Chondrocyte (in vitro differentiated cells): ENCODE measurements around the gene B3GAT3. TPM values are rescaled to one million over a fixed set of nuclear protein-coding genes. Genes with fewer than 3 reads are reported as not detected.

ENCODE experiments used
- DNase-seq: peaks from one replicate; pipeline ENCODE4 v3.0.0; 2021; ENCODE audit warnings: mixed read lengths, low spot score
- H3K27ac Mint-ChIP-seq: one replicate; pipeline ENCODE4 v1.8.0; 2021; ENCODE audit warnings: mild to moderate bottlenecking, moderate library complexity, mixed read lengths; ENCODE audit not compliant: unreplicated experiment
- H3K27me3 Mint-ChIP-seq: 2 replicates; pipeline ENCODE4 v1.8.0; 2021; ENCODE audit warnings: low read depth, mixed read lengths
- H3K36me3 Mint-ChIP-seq: 2 replicates; pipeline ENCODE4 v1.8.0; 2021; ENCODE audit warnings: low read depth, mixed read lengths
- H3K4me1 Mint-ChIP-seq: 2 replicates; pipeline ENCODE4 v1.8.0; 2021; ENCODE audit warnings: low read depth, mild to moderate bottlenecking, mixed read lengths
- H3K4me3 Mint-ChIP-seq: one replicate; pipeline ENCODE4 v1.8.0; 2021; ENCODE audit warnings: mild to moderate bottlenecking, moderate library complexity, mixed read lengths; ENCODE audit not compliant: unreplicated experiment
- H3K9me3 Mint-ChIP-seq: 2 replicates; pipeline ENCODE4 v1.8.0; 2021; ENCODE audit warnings: low read depth, mixed read lengths
- total RNA-seq: library from RNA; stranded (reverse); gene quantifications from 3 replicates; pipeline ENCODE4 v1.2.1, GENCODE V29; 2021
- TF ChIP-seq, protein P1 (sequence below): fragments of 200-600 bp; sonication (generic); IDR thresholded peaks from 2 replicates; pipeline ENCODE4 v1.5.0; 2021; ENCODE audit warnings: antibody characterized with exemption, mild to moderate bottlenecking, moderate library complexity

The B3GAT3 gene
- total RNA-seq, 1 donor from 2014 or later = 37.7 TPM

GRCh38 chr11:62608776-62609175, 13.0 kb downstream of the B3GAT3 start:
- H3K36me3 Mint-ChIP-seq = peaks cover 10% of the 10 kb centered on the region
- H3K27me3 Mint-ChIP-seq = no peaks in the 10 kb centered on the region
- no peak overlapping the region for H3K4me3 Mint-ChIP-seq
- peaks cover 21% of the 10 kb centered on the region for H3K4me1 Mint-ChIP-seq
- no peaks in the 10 kb centered on the region for H3K9me3 Mint-ChIP-seq
- TF ChIP-seq, protein P1, sequence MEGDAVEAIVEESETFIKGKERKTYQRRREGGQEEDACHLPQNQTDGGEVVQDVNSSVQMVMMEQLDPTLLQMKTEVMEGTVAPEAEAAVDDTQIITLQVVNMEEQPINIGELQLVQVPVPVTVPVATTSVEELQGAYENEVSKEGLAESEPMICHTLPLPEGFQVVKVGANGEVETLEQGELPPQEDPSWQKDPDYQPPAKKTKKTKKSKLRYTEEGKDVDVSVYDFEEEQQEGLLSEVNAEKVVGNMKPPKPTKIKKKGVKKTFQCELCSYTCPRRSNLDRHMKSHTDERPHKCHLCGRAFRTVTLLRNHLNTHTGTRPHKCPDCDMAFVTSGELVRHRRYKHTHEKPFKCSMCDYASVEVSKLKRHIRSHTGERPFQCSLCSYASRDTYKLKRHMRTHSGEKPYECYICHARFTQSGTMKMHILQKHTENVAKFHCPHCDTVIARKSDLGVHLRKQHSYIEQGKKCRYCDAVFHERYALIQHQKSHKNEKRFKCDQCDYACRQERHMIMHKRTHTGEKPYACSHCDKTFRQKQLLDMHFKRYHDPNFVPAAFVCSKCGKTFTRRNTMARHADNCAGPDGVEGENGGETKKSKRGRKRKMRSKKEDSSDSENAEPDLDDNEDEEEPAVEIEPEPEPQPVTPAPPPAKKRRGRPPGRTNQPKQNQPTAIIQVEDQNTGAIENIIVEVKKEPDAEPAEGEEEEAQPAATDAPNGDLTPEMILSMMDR = no peak
- H3K27ac Mint-ChIP-seq = no peak overlapping the region
- DNase-seq = no peak

GRCh38 chr11:62607714-62608113, 14.1 kb downstream of the B3GAT3 start:
- H3K4me1 Mint-ChIP-seq = peaks cover 29% of the 10 kb centered on the region
- no peak overlapping the region for H3K4me3 Mint-ChIP-seq
- no peak overlapping the region for H3K27ac Mint-ChIP-seq
- no peaks in the 10 kb centered on the region for H3K27me3 Mint-ChIP-seq
- no peaks in the 10 kb centered on the region for H3K9me3 Mint-ChIP-seq
- TF ChIP-seq, protein P1 = no peak
- no peak for DNase-seq
- peaks cover 10% of the 10 kb centered on the region for H3K36me3 Mint-ChIP-seq

DNA sequence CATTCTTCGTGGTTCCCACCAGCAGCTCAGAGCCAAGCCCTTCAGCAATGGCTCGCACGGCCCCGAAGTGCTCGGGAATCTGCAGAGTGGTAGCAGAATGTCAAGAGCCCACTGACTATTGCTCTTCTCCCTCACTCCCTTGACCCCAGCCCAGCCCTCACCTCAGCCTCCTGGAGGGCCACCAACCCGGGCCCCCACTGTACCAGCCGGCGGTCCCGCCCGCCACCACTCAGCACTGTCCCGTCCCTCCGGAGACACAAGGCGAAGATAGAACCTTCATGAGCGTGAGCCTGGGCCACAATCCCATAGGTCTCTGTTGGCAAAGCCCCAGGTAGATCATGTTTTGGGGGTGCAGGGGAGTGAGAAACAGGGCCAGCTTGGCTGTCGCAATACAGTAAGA, 15.9 kb downstream of the B3GAT3 start:
- TF ChIP-seq, protein P1 = no peak
- H3K36me3 Mint-ChIP-seq = peaks cover 10% of the 10 kb centered on the region
- no peak overlapping the region for H3K4me3 Mint-ChIP-seq
- no peak for DNase-seq
- H3K4me1 Mint-ChIP-seq = peaks cover 23% of the 10 kb centered on the region
- H3K27me3 Mint-ChIP-seq = no peaks in the 10 kb centered on the region
- no peak overlapping the region for H3K27ac Mint-ChIP-seq
- H3K9me3 Mint-ChIP-seq = no peaks in the 10 kb centered on the region

DNA sequence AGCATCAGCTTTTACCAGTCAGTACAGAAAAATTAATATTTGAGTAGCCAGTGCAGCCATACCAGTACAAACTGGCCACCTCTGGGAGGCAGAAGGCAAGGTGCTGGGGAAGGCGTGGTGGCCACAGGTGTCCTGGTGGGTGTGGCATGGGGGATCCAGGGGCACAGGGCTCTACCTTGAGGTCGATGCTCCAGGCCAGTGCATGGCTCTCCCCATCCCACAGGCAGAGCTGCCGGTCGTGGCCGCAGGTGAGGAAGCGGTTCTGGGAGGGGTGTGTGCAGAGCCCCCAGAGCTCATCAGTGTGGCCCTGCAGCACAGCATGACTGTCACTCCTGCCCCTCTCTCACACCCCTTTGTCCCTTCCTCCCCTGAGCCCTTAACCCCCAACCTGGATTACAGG, 16.3 kb downstream of the B3GAT3 start:
- H3K9me3 Mint-ChIP-seq = no peaks in the 10 kb centered on the region
- no peak for DNase-seq
- H3K4me1 Mint-ChIP-seq = peaks cover 23% of the 10 kb centered on the region
- no peak overlapping the region for H3K4me3 Mint-ChIP-seq
- TF ChIP-seq, protein P1 = no peak
- no peak overlapping the region for H3K27ac Mint-ChIP-seq
- H3K27me3 Mint-ChIP-seq = no peaks in the 10 kb centered on the region
- peaks cover 10% of the 10 kb centered on the region for H3K36me3 Mint-ChIP-seq

DNA sequence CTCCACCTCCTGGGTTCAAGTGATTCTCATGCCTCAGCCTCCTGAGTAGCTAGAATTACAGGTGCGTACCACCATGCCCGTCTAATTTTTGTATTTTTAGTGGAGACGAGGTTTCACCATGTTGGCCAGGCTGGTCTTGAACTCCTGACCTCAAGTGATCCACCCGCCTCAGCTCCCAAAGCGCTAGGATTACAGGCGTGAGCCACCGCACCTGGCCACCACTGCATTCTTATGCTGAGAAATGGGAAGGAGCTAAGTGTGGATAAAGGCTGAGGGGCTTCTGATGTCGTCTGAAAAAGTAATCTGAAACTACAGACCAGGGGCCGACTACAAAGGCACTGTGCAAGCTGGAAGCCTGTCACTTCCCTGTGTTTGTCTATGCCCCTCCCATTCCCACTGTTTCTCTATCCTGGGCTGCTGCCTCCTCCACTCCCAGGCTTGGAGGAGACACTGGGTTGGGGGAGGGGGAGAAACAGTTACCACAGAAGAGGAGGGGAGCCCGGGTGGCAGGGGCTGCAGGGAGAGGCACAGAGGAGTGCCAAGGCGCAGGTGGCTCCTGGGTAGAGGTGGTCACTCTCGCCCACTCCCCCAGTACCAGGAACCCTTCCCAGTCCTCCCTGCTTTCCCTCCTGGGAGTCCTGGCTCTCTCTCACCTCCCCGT, 17.2 kb downstream of the B3GAT3 start:
- Mint-ChIP-seq H3K27me3 (no peaks in the 10 kb centered on the region), H3K4me3 (no peak overlapping the region), H3K9me3 (no peaks in the 10 kb centered on the region), H3K27ac (peak overlapping the region; percentile 17), H3K36me3 (peaks cover 10% of the 10 kb centered on the region), H3K4me1 (peaks cover 29% of the 10 kb centered on the region)
- TF ChIP-seq, protein P1 = no peak
- no peak for DNase-seq
